H1 (cell line): ENCODE data around the gene STK32C.

Source experiments
- CREB1 ChIP-seq: IDR thresholded peaks from 2 replicates; pipeline ENCODE4 v1.6.1; 2012; ENCODE audit warnings: inconsistent platforms
- EZH2 ChIP-seq: fragments of 200-600 bp; sonication (generic); IDR thresholded peaks from 2 replicates; pipeline ENCODE4 v1.7.1; 2012; ENCODE audit warnings: low read depth, mild to moderate bottlenecking, moderate library complexity, low read length, inconsistent platforms; ENCODE audit not compliant: severe bottlenecking
- GABPA ChIP-seq: IDR thresholded peaks from 2 replicates; pipeline ENCODE4 v1.6.1; 2011; ENCODE audit warnings: mild to moderate bottlenecking, low read length, moderate library complexity, borderline replicate concordance; ENCODE audit not compliant: insufficient read depth
- JUN ChIP-seq: IDR thresholded peaks from 2 replicates; pipeline ENCODE4 v1.6.1; 2011; ENCODE audit warnings: low read depth, mild to moderate bottlenecking, improper control_type of control experiment, low read length
- KDM5A ChIP-seq: fragments of 200-600 bp; IDR thresholded peaks from 2 replicates; pipeline ENCODE4 v1.7.1; 2012; ENCODE audit warnings: mild to moderate bottlenecking, low read length, inconsistent platforms, mixed read lengths
- POLR2A ChIP-seq, 2 experiments: IDR thresholded peaks; 1 replicate in 1 of 2; 2 replicates in 1 of 2; pipeline ENCODE4 v1.6.1; 2011; ENCODE audit warnings: low read depth in 2 of 2, low read length in 2 of 2, mild to moderate bottlenecking in 2 of 2; ENCODE audit errors: control extremely low read depth in 1 of 2
- POLR2AphosphoS5 ChIP-seq: IDR thresholded peaks from 2 replicates; pipeline ENCODE4 v1.6.1; 2011; ENCODE audit warnings: low read depth, low read length
- SAP30 ChIP-seq: fragments of 300-600 bp; sonication (generic); IDR thresholded peaks from 2 replicates; pipeline ENCODE4 v1.7.1; 2012; ENCODE audit warnings: low read length, moderate library complexity, mild to moderate bottlenecking, inconsistent platforms; ENCODE audit not compliant: insufficient read depth, insufficient replicate concordance
- SIN3A ChIP-seq, 2 experiments: IDR thresholded peaks in 1 of 2; conservative IDR thresholded peaks in 1 of 2; 2 replicates each; pipeline ENCODE4 v1.6.1; 2011 to 2012; ENCODE audit warnings: low read length in 2 of 2, improper control_type of control experiment in 1 of 2, low read depth in 1 of 2, mild to moderate bottlenecking in 1 of 2
- SP2 ChIP-seq: IDR thresholded peaks from 2 replicates; pipeline ENCODE4 v1.6.1; 2012; ENCODE audit warnings: mild to moderate bottlenecking, low read length, inconsistent platforms
- SP4 ChIP-seq: IDR thresholded peaks from 2 replicates; pipeline ENCODE4 v1.6.1; 2012; ENCODE audit warnings: low read length, inconsistent platforms
- SUZ12 ChIP-seq: fragments of 200-600 bp; sonication (generic); IDR thresholded peaks from 2 replicates; pipeline ENCODE4 v1.6.1; 2012; ENCODE audit warnings: mild to moderate bottlenecking, inconsistent platforms, low read length, moderate library complexity, mixed read lengths
- YY1 ChIP-seq: IDR thresholded peaks from 2 replicates; pipeline ENCODE4 v1.6.1; 2011; ENCODE audit warnings: low read depth, mild to moderate bottlenecking, low read length
- TF ChIP-seq, protein P1 (sequence below), 3 experiments: IDR thresholded peaks; 1 replicate in 2 of 3; 2 replicates in 1 of 3; pipeline versions ENCODE4 v1.5.1 to v1.6.1; 2011; ENCODE audit warnings: low read length in 3 of 3, mild to moderate bottlenecking in 3 of 3, inconsistent platforms in 2 of 3, low read depth in 1 of 3, moderate library complexity in 1 of 3; ENCODE audit not compliant: insufficient read depth in 1 of 3; ENCODE audit errors: control extremely low read depth in 1 of 3

DNA sequence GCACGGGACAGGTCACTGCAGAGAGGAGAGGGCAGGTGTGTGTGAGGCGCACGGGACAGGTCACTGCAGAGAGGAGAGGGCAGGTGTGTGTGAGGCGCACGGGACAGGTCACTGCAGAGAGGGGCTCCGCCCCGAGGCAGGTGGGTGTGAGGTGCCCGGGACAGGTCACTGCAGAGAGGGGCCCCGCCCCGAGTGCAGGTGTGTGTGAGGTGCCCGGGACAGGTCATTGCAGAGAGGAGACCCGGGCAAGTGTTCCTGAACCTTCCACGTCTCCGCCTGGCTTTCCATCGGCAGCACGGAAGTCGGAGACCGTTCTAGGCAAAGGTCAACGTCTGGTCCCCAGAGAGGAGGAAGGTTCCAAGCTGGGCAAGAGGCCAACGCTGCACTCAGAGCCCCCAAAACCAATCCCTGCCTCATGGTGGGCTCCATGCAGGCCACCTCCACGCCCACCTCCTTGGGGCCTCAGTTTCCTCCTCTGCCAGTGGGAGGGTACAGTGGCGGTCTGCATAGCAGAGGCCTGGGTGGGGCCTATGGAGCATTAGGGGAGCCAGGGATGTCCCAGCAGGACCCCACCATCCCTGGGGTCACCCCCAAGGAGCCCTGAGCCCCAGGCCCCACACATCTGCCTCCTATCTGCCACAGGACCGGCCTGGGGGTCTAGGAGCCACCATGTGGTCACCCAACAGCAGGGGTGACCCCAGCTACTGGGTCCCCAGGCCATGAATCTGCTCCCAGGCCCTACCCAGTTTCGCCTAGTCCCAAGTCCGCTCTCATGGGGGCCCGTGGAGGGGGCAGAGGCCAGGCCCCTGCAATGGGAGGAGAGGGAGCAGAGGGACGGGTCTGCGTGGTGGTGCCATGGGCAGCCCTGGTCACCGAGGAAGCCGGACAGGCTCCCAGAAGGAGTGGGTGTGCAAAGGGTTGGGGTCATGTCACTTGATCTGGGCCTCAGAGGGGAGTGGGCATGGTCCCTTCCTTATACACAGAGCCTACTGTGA is 57.0 kb downstream of the STK32C start:
- TF ChIP-seq KDM5A = no peak
- no peak for TF ChIP-seq SP4
- TF ChIP-seq, protein P1, sequence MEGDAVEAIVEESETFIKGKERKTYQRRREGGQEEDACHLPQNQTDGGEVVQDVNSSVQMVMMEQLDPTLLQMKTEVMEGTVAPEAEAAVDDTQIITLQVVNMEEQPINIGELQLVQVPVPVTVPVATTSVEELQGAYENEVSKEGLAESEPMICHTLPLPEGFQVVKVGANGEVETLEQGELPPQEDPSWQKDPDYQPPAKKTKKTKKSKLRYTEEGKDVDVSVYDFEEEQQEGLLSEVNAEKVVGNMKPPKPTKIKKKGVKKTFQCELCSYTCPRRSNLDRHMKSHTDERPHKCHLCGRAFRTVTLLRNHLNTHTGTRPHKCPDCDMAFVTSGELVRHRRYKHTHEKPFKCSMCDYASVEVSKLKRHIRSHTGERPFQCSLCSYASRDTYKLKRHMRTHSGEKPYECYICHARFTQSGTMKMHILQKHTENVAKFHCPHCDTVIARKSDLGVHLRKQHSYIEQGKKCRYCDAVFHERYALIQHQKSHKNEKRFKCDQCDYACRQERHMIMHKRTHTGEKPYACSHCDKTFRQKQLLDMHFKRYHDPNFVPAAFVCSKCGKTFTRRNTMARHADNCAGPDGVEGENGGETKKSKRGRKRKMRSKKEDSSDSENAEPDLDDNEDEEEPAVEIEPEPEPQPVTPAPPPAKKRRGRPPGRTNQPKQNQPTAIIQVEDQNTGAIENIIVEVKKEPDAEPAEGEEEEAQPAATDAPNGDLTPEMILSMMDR (IDR thresholded peaks at IDR 0.05; ENCODE audit: control extremely low read depth in 1 of 3, insufficient read depth in 1 of 3, low read depth in 1 of 3, low read length in 3 of 3) = no peak
- no peak for TF ChIP-seq YY1
- TF ChIP-seq EZH2 = no peak
- no peak for TF ChIP-seq POLR2A (IDR thresholded peaks at IDR 0.05; ENCODE audit: control extremely low read depth in 1 of 2, low read depth in 2 of 2, low read length in 2 of 2)
- no peak for TF ChIP-seq SAP30
- TF ChIP-seq JUN = no peak
- TF ChIP-seq SP2 = no peak
- TF ChIP-seq SIN3A (conservative IDR thresholded peaks at IDR 0.05 in 1 of 2, IDR thresholded peaks at IDR 0.05 in 1 of 2; ENCODE audit: low read depth in 1 of 2, low read length in 2 of 2) = no peak
- no peak for TF ChIP-seq POLR2AphosphoS5
- no peak for TF ChIP-seq GABPA
- TF ChIP-seq SUZ12 = no peak
- TF ChIP-seq CREB1 = no peak
